GM12874 (cell line): Measurements from ENCODE around the gene ACBD3.

Source experiments
- TF ChIP-seq, protein P1 (sequence below): IDR thresholded peaks from 2 replicates; pipeline ENCODE4 v1.5.1; 2011; ENCODE audit warnings: low read depth, mild to moderate bottlenecking, control low read depth, low read length, moderate library complexity; ENCODE audit not compliant: insufficient read depth

The ACBD3 gene

GRCh38 chr1:226154593-226154992 lies 31.9 kb downstream of the ACBD3 start:
- TF ChIP-seq, protein P1, sequence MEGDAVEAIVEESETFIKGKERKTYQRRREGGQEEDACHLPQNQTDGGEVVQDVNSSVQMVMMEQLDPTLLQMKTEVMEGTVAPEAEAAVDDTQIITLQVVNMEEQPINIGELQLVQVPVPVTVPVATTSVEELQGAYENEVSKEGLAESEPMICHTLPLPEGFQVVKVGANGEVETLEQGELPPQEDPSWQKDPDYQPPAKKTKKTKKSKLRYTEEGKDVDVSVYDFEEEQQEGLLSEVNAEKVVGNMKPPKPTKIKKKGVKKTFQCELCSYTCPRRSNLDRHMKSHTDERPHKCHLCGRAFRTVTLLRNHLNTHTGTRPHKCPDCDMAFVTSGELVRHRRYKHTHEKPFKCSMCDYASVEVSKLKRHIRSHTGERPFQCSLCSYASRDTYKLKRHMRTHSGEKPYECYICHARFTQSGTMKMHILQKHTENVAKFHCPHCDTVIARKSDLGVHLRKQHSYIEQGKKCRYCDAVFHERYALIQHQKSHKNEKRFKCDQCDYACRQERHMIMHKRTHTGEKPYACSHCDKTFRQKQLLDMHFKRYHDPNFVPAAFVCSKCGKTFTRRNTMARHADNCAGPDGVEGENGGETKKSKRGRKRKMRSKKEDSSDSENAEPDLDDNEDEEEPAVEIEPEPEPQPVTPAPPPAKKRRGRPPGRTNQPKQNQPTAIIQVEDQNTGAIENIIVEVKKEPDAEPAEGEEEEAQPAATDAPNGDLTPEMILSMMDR, result no peak

DNA sequence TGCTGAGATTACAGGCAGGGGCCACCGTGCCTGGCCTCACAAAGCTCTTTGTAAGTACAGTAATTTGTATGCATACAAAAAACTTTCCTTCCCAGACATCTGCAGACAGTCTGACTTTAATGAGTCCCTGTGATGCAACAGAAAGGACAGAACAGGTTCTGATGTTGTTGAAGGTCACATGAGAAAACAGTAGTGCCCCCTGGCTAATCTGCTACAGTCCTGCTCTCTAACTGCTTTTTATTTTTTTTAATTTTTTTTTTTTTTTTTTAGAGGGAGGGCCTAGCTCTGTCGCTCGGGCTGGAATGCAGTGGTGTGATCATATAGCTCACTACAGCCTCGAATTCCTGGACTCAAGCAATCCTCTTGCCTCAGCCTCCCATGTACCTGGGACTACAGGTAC lies 36.7 kb downstream of the ACBD3 start:
- TF ChIP-seq, protein P1, result no peak

GRCh38 chr1:226148121-226148648 lies 38.4 kb downstream of the ACBD3 start:
- TF ChIP-seq, protein P1, result no peak

GRCh38 chr1:226144045-226144444 lies 42.5 kb downstream of the ACBD3 start:
- TF ChIP-seq, protein P1, result no peak

- TF ChIP-seq, protein P1, result no peak
These were observed 50.8 kb downstream of the ACBD3 start for GRCh38 chr1:226135709-226136108.

GRCh38 chr1:226135059-226135651 lies 51.4 kb downstream of the ACBD3 start:
- TF ChIP-seq, protein P1, result no peak

GRCh38 chr1:226134170-226135058 lies 52.1 kb downstream of the ACBD3 start:
- TF ChIP-seq, protein P1, result no peak
